ENCODE results near the gene ATP10D. TPM values are rescaled to one million over a fixed set of nuclear protein-coding genes. Genes with fewer than 3 reads are reported as not detected.

ATP10D gene
- total and polyA plus RNA-seq, 2 donors (not counting 1 experiment from before 2014, with no cell fraction given), result 16.1 to 36.2 TPM

DNA sequence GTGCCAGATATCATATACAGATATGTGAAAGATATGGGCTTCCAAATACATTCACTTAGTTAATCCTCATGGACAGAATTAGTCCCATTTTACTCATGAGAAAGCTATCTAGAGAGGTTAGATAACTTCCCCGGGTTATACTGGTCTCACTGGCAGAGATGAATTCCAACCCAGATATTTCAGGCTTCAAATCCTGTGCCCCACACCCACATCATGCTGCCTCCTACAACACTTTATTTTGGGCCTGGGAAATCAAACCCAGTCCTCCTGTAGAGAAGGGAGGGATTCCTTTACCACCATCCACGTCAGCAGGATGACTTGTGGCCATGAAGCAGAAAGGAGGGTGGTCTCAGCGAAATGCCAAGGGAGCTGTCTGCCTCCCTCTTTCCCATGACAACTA, 113.8 kb downstream of the ATP10D start:
- Histone ChIP-seq H3K4me2 (replicated peaks; ENCODE audit: low read depth, low read length, poor library complexity, severe bottlenecking) (no peak overlapping the region), H3K4me1 (ENCODE audit: control insufficient read depth in 2 of 2, insufficient read depth in 2 of 2, low read length in 2 of 2) (no peaks in the 10 kb centered on the region), H3K4me3 (ENCODE audit: control extremely low read depth in 1 of 5, extremely low read depth in 1 of 5, insufficient read depth in 1 of 5, low read depth in 2 of 5, low read length in 4 of 5) (no peak overlapping the region), H2AFZ (ENCODE audit: insufficient read depth, low read depth, low read length, poor library complexity, severe bottlenecking) (no peak overlapping the region), H3K36me3 (replicated peaks in 1 of 2; ENCODE audit: control extremely low read depth in 1 of 2, control insufficient read depth in 1 of 2, extremely low read depth in 1 of 2, insufficient read depth in 2 of 2, low read length in 1 of 2) (peaks cover 0 to 1% of the 10 kb centered on the region in 2 experiments), H3K79me2 (ENCODE audit: control insufficient read depth, insufficient read depth, low read length) (no peaks in the 10 kb centered on the region), H4K20me1 (ENCODE audit: control insufficient read depth, insufficient read depth, low read length, poor library complexity, severe bottlenecking) (no peaks in the 10 kb centered on the region), H3K27ac (ENCODE audit: low read length in 2 of 2) (no peak overlapping the region), H3K9ac (ENCODE audit: low read length) (no peak overlapping the region), H3K27me3 (replicated peaks in 1 of 4; ENCODE audit: control extremely low read depth in 1 of 4, control insufficient read depth in 3 of 4, insufficient read depth in 4 of 4, low read length in 3 of 4) (no peaks in the 10 kb centered on the region), H3K9me3 (ENCODE audit: control extremely low read depth in 1 of 3, control insufficient read depth in 2 of 3, insufficient read depth in 1 of 3, low read length in 2 of 3) (peaks cover 0 to 4% (median 0%) of the 10 kb centered on the region in 3 donors)
- DNase-seq (no peak), ATAC-seq (ENCODE audit: low read depth) (no peak)
- no peak overlapping the region for H3K4me3 Mint-ChIP-seq
- no CpG with 5 or more reads among the region's 3 CpGs for WGBS (ENCODE audit: insufficient coverage)
- no peaks in the 10 kb centered on the region for H3K4me1 Mint-ChIP-seq
- no peaks in the 10 kb centered on the region for H3K27me3 Mint-ChIP-seq
- ChIA-PET CTCF (no interaction called here), POLR2A (no interaction called here)
- H3K9me3 Mint-ChIP-seq (ENCODE audit: insufficient read depth), result peaks cover 6% of the 10 kb centered on the region
- intact Hi-C loops (cut with micrococcal nuclease), result no loop called here
- TF ChIP-seq, protein P1, sequence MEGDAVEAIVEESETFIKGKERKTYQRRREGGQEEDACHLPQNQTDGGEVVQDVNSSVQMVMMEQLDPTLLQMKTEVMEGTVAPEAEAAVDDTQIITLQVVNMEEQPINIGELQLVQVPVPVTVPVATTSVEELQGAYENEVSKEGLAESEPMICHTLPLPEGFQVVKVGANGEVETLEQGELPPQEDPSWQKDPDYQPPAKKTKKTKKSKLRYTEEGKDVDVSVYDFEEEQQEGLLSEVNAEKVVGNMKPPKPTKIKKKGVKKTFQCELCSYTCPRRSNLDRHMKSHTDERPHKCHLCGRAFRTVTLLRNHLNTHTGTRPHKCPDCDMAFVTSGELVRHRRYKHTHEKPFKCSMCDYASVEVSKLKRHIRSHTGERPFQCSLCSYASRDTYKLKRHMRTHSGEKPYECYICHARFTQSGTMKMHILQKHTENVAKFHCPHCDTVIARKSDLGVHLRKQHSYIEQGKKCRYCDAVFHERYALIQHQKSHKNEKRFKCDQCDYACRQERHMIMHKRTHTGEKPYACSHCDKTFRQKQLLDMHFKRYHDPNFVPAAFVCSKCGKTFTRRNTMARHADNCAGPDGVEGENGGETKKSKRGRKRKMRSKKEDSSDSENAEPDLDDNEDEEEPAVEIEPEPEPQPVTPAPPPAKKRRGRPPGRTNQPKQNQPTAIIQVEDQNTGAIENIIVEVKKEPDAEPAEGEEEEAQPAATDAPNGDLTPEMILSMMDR (IDR thresholded peaks at IDR 0.05), result no peak
- no peak for TF ChIP-seq EZH2 (IDR thresholded peaks at IDR 0.05; ENCODE audit: borderline replicate concordance, insufficient read depth, low read depth, low read length, poor library complexity, severe bottlenecking)
- H3K27ac Mint-ChIP-seq, result no peak overlapping the region

DNA sequence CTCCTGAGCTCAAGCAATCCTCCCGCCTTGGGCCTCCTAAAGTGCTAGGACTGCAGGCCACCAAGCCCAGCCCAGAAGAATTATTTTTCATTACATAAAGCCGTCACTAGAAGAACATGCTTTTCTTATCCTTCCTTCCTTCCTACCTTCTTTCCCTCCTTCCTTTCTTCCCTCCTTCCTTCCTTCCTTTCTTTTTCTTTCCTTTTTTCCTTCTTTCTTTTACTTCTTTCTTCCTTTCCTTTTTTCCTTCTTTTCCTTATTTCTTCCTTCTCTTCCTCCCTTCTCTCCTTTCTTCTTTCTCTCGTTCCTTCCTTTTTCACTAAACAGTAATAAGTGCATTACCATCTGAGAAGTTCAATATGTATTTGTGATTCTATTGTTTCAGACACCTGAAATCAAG, 121.4 kb downstream of the ATP10D start:
- POLR2A ChIA-PET, result no interaction called here
- H3K36me3 ChIP-seq (replicated peaks in 1 of 2; ENCODE audit: control extremely low read depth in 1 of 2, control insufficient read depth in 1 of 2, extremely low read depth in 1 of 2, insufficient read depth in 2 of 2, low read length in 1 of 2), result no peaks in the 10 kb centered on the region
- H3K9ac ChIP-seq (ENCODE audit: low read length), result no peak overlapping the region
- Mint-ChIP-seq H3K4me1 (no peaks in the 10 kb centered on the region), H3K27ac (no peak overlapping the region), H3K4me3 (no peak overlapping the region), H3K27me3 (no peaks in the 10 kb centered on the region), H3K9me3 (ENCODE audit: insufficient read depth) (peaks cover 8% of the 10 kb centered on the region)
- no peak overlapping the region for H3K4me2 ChIP-seq (replicated peaks; ENCODE audit: low read depth, low read length, poor library complexity, severe bottlenecking)
- no peak for DNase-seq
- H4K20me1 ChIP-seq (ENCODE audit: control insufficient read depth, insufficient read depth, low read length, poor library complexity, severe bottlenecking), result no peaks in the 10 kb centered on the region
- no peak overlapping the region for H3K4me3 ChIP-seq (ENCODE audit: control extremely low read depth in 1 of 5, extremely low read depth in 1 of 5, insufficient read depth in 1 of 5, low read depth in 2 of 5, low read length in 4 of 5)
- H3K27ac ChIP-seq (ENCODE audit: low read length in 2 of 2), result no peak overlapping the region
- H3K9me3 ChIP-seq (ENCODE audit: control extremely low read depth in 1 of 3, control insufficient read depth in 2 of 3, insufficient read depth in 1 of 3, low read length in 2 of 3), result peaks cover 0 to 4% (median 0%) of the 10 kb centered on the region in 3 donors
- H3K27me3 ChIP-seq (replicated peaks in 1 of 4; ENCODE audit: control extremely low read depth in 1 of 4, control insufficient read depth in 3 of 4, insufficient read depth in 4 of 4, low read length in 3 of 4), result no peaks in the 10 kb centered on the region
- CTCF ChIA-PET, result no interaction called here
- intact Hi-C loops (cut with micrococcal nuclease), result no loop called here
- no peaks in the 10 kb centered on the region for H3K79me2 ChIP-seq (ENCODE audit: control insufficient read depth, insufficient read depth, low read length)
- no peak overlapping the region for H2AFZ ChIP-seq (ENCODE audit: insufficient read depth, low read depth, low read length, poor library complexity, severe bottlenecking)
- no peaks in the 10 kb centered on the region for H3K4me1 ChIP-seq (ENCODE audit: control insufficient read depth in 2 of 2, insufficient read depth in 2 of 2, low read length in 2 of 2)
- WGBS (ENCODE audit: insufficient coverage), result 92% methylated on average over 2 of the region's 3 CpGs
- no peak for TF ChIP-seq EZH2 (IDR thresholded peaks at IDR 0.05; ENCODE audit: borderline replicate concordance, insufficient read depth, low read depth, low read length, poor library complexity, severe bottlenecking)
- TF ChIP-seq, protein P1 (IDR thresholded peaks at IDR 0.05), result no peak
- ATAC-seq (ENCODE audit: low read depth), result no peak
